BJ (cell line): ENCODE measurements around the gene TACC2. TPM values are rescaled to one million over a fixed set of nuclear protein-coding genes. Genes with fewer than 3 reads are reported as not detected.

ENCODE experiments used
- CTCF ChIA-PET: fragments of 350-600 bp; formaldehyde crosslinking; extraction: SDS; loops from one replicate; lab custom pipeline; 2021; ENCODE audit warnings: antibody characterized with exemption, inconsistent platforms; lab: Yijun Ruan, JAX
- POLR2A ChIA-PET: fragments of 300-600 bp; sonication (Branson Sonifier 250); formaldehyde crosslinking; extraction: SDS; loops from one replicate; lab custom pipeline; 2021; ENCODE audit warnings: antibody characterized with exemption; lab: Charles Lee
- DNase-seq: peaks from one replicate; pipeline ENCODE4 v3.0.0-alpha.2; 2011; ENCODE audit warnings: low read depth
- H3K27me3 ChIP-seq: 2 replicates; pipeline ENCODE4 v1.6.0; 2011; ENCODE audit warnings: low read length; ENCODE audit not compliant: control insufficient read depth, insufficient read depth
- H3K36me3 ChIP-seq: 2 replicates; pipeline ENCODE4 v1.5.1; 2011; ENCODE audit warnings: low read length; ENCODE audit not compliant: control insufficient read depth, insufficient read depth
- H3K4me3 ChIP-seq: 2 replicates; pipeline ENCODE4 v1.5.1; 2011; ENCODE audit warnings: low read depth, mild to moderate bottlenecking, control low read depth, low read length
- CTCF ChIP-seq: IDR thresholded peaks from 2 replicates; pipeline ENCODE4 v1.5.1; 2011; ENCODE audit warnings: low read depth, mild to moderate bottlenecking, control low read depth, inconsistent platforms, low read length, moderate library complexity; ENCODE audit not compliant: insufficient read depth
- polyA plus RNA-seq: library from polyadenylated mRNA; depleted of rRNA; stranded (reverse); fragments of >200 nt; gene quantifications from 2 replicates; pipeline ENCODE4 v1.2.3, GENCODE V29; 2011

TACC2 gene
- polyA plus RNA-seq, 1 experiment, result 10.4 TPM

GRCh38 chr10:122184254-122184653, 195.3 kb downstream of the TACC2 start:
- POLR2A ChIA-PET, result no interaction called here

GRCh38 chr10:122185643-122186042, 196.7 kb downstream of the TACC2 start:
- no peak overlapping the region for H3K4me3 ChIP-seq
- POLR2A ChIA-PET, result no interaction called here
- H3K27me3 ChIP-seq, result no peaks in the 10 kb centered on the region
- CTCF ChIA-PET, result interaction anchor here (1.0 kb wide), 1 partner anchor 45 kb away, joined by 3 read pairs; no protein-coding TSS in a partner anchor
- DNase-seq, result no peak
- no peak for TF ChIP-seq CTCF
- H3K36me3 ChIP-seq, result no peaks in the 10 kb centered on the region

More at GRCh38 chr10:122184254-122184653, 195.3 kb downstream of the TACC2 start:
- Histone ChIP-seq H3K4me3 (no peak overlapping the region), H3K27me3 (no peaks in the 10 kb centered on the region), H3K36me3 (no peaks in the 10 kb centered on the region)
- no peak for TF ChIP-seq CTCF
- CTCF ChIA-PET, result interaction anchor here (1.7 kb wide), 1 partner anchor 10 kb away, joined by 3 read pairs; no protein-coding TSS in a partner anchor
- no peak for DNase-seq

- no peak overlapping the region for H3K4me3 ChIP-seq
- no peak for TF ChIP-seq CTCF
- ChIA-PET CTCF (interaction anchor here (1.1 kb wide), 1 partner anchor 19 kb away, joined by 3 read pairs; no protein-coding TSS in a partner anchor), POLR2A (no interaction called here)
- DNase-seq, result no peak
- H3K27me3 ChIP-seq, result no peaks in the 10 kb centered on the region
- no peaks in the 10 kb centered on the region for H3K36me3 ChIP-seq
Measured at GRCh38 chr10:122186816-122187810, 198.2 kb downstream of the TACC2 start.

- Histone ChIP-seq H3K36me3 (no peaks in the 10 kb centered on the region), H3K27me3 (no peaks in the 10 kb centered on the region), H3K4me3 (no peak overlapping the region)
- no peak for TF ChIP-seq CTCF
- CTCF ChIA-PET, result interaction anchor here (1.1 kb wide), 1 partner anchor 46 kb away, joined by 3 read pairs; no protein-coding TSS in a partner anchor
- POLR2A ChIA-PET, result no interaction called here
- no peak for DNase-seq
Measured at GRCh38 chr10:122188706-122189105, 199.7 kb downstream of the TACC2 start.

- H3K4me3 ChIP-seq, result no peak overlapping the region
- no peaks in the 10 kb centered on the region for H3K27me3 ChIP-seq
- POLR2A ChIA-PET, result no interaction called here
- no peak for DNase-seq
- CTCF ChIA-PET, result interaction anchor here (1.1 kb wide), 2 partner anchors 47 to 52 kb away, joined by 3 to 4 read pairs; no protein-coding TSS in a partner anchor
- no peaks in the 10 kb centered on the region for H3K36me3 ChIP-seq
- no peak for TF ChIP-seq CTCF
Measured at GRCh38 chr10:122189185-122189584, 200.2 kb downstream of the TACC2 start.
